ENCODE measurements around the gene NCAPH2.

GRCh38 chr22:50502096-50502495 is 5.9 kb upstream of the NCAPH2 start:
- TF ChIP-seq CTCF (IDR thresholded peaks at IDR 0.05; ENCODE audit: control extremely low read depth in 1 of 3, insufficient read depth in 1 of 3, low read depth in 1 of 3, low read length in 3 of 3): no peak
- TF ChIP-seq RFX5 (IDR thresholded peaks at IDR 0.05; ENCODE audit: borderline replicate concordance, low read depth, low read length): no peak

Measured in H1 (cell line).